GM12878 (cell line): ENCODE data around the gene SPNS1. TPM values are rescaled to one million over a fixed set of nuclear protein-coding genes. Genes with fewer than 3 reads are reported as not detected.

ENCODE experiments used
- ATAC-seq: fragments of 200-7000 bp; cut with Tn5 transposase; 3 replicates; pipeline ENCODE4 v1.9.1; 2020; ENCODE audit warnings: mild to moderate bottlenecking, moderate library complexity
- BruUV-seq: library from RNA; stranded (reverse); fragments of 400-500 nt; replicated peaks from 2 replicates; lab custom pipeline; 2021; lab: Mats Ljungman, UMichigan
- CTCF ChIA-PET: fragments of 300-600 bp; sonication (Branson Sonifier 250); formaldehyde crosslinking; extraction: SDS; loops from one replicate; lab custom pipeline; 2021; ENCODE audit warnings: inconsistent platforms; lab: Yijun Ruan, JAX
- POLR2A ChIA-PET: fragments of 350-600 bp; formaldehyde crosslinking; extraction: SDS; loops from one replicate; lab custom pipeline; 2021; ENCODE audit warnings: inconsistent platforms; lab: Charles Lee
- RAD21 ChIA-PET: fragments of 300-600 bp; sonication (Branson Sonifier 250); formaldehyde crosslinking; loops from one replicate; lab custom pipeline; 2023; ENCODE audit warnings: antibody characterized with exemption; ENCODE audit not compliant: unreplicated experiment; lab: Charles Lee
- SMC1A ChIA-PET: fragments of 300-600 bp; sonication (Branson Sonifier 250); formaldehyde crosslinking; loops from one replicate; lab custom pipeline; 2023; ENCODE audit not compliant: unreplicated experiment, uncharacterized antibody; lab: Charles Lee
- DNase-seq: peaks from one replicate; pipeline ENCODE4 v3.0.0-alpha.2; 2011; ENCODE audit warnings: low read depth, low spot score
- FAIRE-seq: peaks from 3 replicates; lab custom pipeline; 2011; peaks lifted over from hg19 to GRCh38; lab: Jason Lieb, UNC
- H2AFZ ChIP-seq: 2 replicates; pipeline ENCODE4 v1.6.0; 2011; ENCODE audit warnings: low read depth, low read length, control low read depth; ENCODE audit not compliant: control insufficient read depth
- H3K27ac ChIP-seq: 2 replicates; pipeline ENCODE4 v1.5.1; 2011; ENCODE audit warnings: control low read depth; ENCODE audit not compliant: control insufficient read depth, insufficient read depth
- H3K27me3 ChIP-seq, 2 experiments: replicated peaks in 1 of 2; 2 replicates each; pipeline versions ENCODE4 v1.6.0 to v1.6.1; 2011; ENCODE audit warnings: low read length in 1 of 2; ENCODE audit not compliant: control insufficient read depth in 2 of 2, insufficient read depth in 2 of 2
- H3K36me3 ChIP-seq, 2 experiments: 2 replicates each; pipeline ENCODE4 v1.5.1; 2011; ENCODE audit warnings: low read length in 1 of 2; ENCODE audit not compliant: control insufficient read depth in 2 of 2, insufficient read depth in 2 of 2
- H3K4me1 ChIP-seq: 2 replicates; pipeline ENCODE4 v1.6.1; 2011; ENCODE audit warnings: mild to moderate bottlenecking, low read length, moderate library complexity, mixed read lengths; ENCODE audit not compliant: control insufficient read depth, insufficient read depth
- H3K4me2 ChIP-seq: 2 replicates; pipeline ENCODE4 v1.6.0; 2011; ENCODE audit warnings: control low read depth; ENCODE audit not compliant: control insufficient read depth, insufficient read depth
- H3K4me3 ChIP-seq: fragments of 200-600 bp; sonication (generic); 2 replicates; pipeline ENCODE4 v1.5.1; 2016
- H3K79me2 ChIP-seq: 2 replicates; pipeline ENCODE4 v1.6.0; 2011; ENCODE audit warnings: low read length; ENCODE audit not compliant: control insufficient read depth, insufficient read depth
- H3K9ac ChIP-seq: 2 replicates; pipeline ENCODE4 v1.8.0; 2011; ENCODE audit warnings: low read length, control low read depth, mixed read lengths; ENCODE audit not compliant: control insufficient read depth, insufficient read depth
- H3K9me3 ChIP-seq: replicated peaks from 3 replicates; pipeline ENCODE4 v1.5.1; 2011; ENCODE audit warnings: mild to moderate bottlenecking, low read length; ENCODE audit not compliant: control insufficient read depth, insufficient read depth
- H4K20me1 ChIP-seq: 2 replicates; pipeline ENCODE4 v1.6.0; 2011; ENCODE audit not compliant: control insufficient read depth, insufficient read depth
- ATF7 ChIP-seq: fragments of 450-650 bp; IDR thresholded peaks from 2 replicates; pipeline ENCODE4 v1.6.1; 2016; ENCODE audit warnings: low read depth, mild to moderate bottlenecking
- E2F8 ChIP-seq: fragments of 450-650 bp; IDR thresholded peaks from 2 replicates; pipeline ENCODE4 v1.6.1; 2018; ENCODE audit warnings: mild to moderate bottlenecking, low read depth, moderate library complexity; ENCODE audit not compliant: partially characterized antibody
- ESRRA ChIP-seq: IDR thresholded peaks from 2 replicates; pipeline ENCODE4 v1.6.1; 2012; ENCODE audit warnings: mild to moderate bottlenecking, low read length, improper control_type of control experiment
- IRF4 ChIP-seq: IDR thresholded peaks from 2 replicates; pipeline ENCODE4 v1.6.1; 2011; ENCODE audit warnings: low read depth, low read length
- MEF2B ChIP-seq: fragments of 450-650 bp; IDR thresholded peaks from 2 replicates; pipeline ENCODE4 v1.6.1; 2018; ENCODE audit warnings: mild to moderate bottlenecking, moderate library complexity; ENCODE audit not compliant: partially characterized antibody, poor library complexity, severe bottlenecking
- NFIC ChIP-seq: IDR thresholded peaks from 2 replicates; pipeline ENCODE4 v1.6.1; 2012; ENCODE audit warnings: low read depth, mild to moderate bottlenecking, inconsistent platforms, low read length, moderate library complexity
- NFYB ChIP-seq: IDR thresholded peaks from 2 replicates; pipeline ENCODE4 v1.6.1; 2011; ENCODE audit warnings: low read depth, mild to moderate bottlenecking, low read length, improper control_type of control experiment, moderate library complexity; ENCODE audit not compliant: insufficient read depth
- ZNF274 ChIP-seq: IDR thresholded peaks from one replicate; pipeline ENCODE4 v1.8.0; 2011; ENCODE audit not compliant: insufficient read length, insufficient read depth
- ZNF384 ChIP-seq: IDR thresholded peaks from 2 replicates; pipeline ENCODE4 v1.6.1; 2012; ENCODE audit warnings: low read depth, mild to moderate bottlenecking, low read length, improper control_type of control experiment, borderline replicate concordance
- WGBS: methylation state at CpG from one replicate; pipeline ENCODE4 v1.1.6; 2016; ENCODE audit warnings: low lambda C conversion rate; ENCODE audit not compliant: insufficient replicate concordance, insufficient coverage; ENCODE audit errors: missing lambda C conversion rate; 5-methylcytosine and 5-hydroxymethylcytosine counted together
- in situ Hi-C: fragments of 300-500 bp; cut with MboI; formaldehyde crosslinking; loops from 9 replicates; pipeline ENCODE4 v1.14.3; 2018; ENCODE audit warnings: mixed read lengths
- intact Hi-C: fragments of 100-400 bp; cut with micrococcal nuclease; formaldehyde crosslinking; loops from one replicate; pipeline ENCODE4 v1.14.2; 2022; ENCODE audit not compliant: unreplicated experiment
- polyA plus RNA-seq, 11 experiments: library from polyadenylated mRNA; depleted of rRNA in 4 of 11; unstranded in 6 of 11; stranded (reverse) in 5 of 11; fragments of >200 nt; fragmentation: Nextera tagmentation in 4 of 11; fragmentation: Illumina TruSeq in 1 of 11; extraction: Ambion mirVana in 4 of 11; extraction: Trizol in 1 of 11; gene quantifications; 1 replicate in 1 of 11; 2 replicates in 10 of 11; pipeline versions ENCODE4 v1.2.1 to v1.2.3, GENCODE V29; 2011 to 2016; ENCODE audit warnings: inconsistent platforms in 2 of 11, missing spikeins in 2 of 11, low read depth in 1 of 11
- total RNA-seq, 4 experiments: library from RNA; depleted of rRNA in 3 of 4; stranded (reverse); fragments of >200 nt in 3 of 4; fragmentation: Illumina TruSeq in 1 of 4; extraction: Trizol in 1 of 4; gene quantifications; 2 replicates each; pipeline versions ENCODE4 v1.2.1 to v1.2.3, GENCODE V29; 2013 to 2021

The SPNS1 gene
- total and polyA plus RNA-seq, 10 of the 15 experiments (the other 5 are each of a cell fraction or from before 2014, with no cell fraction given), result 0.16 to 37.6 (median 12.0) TPM

DNA sequence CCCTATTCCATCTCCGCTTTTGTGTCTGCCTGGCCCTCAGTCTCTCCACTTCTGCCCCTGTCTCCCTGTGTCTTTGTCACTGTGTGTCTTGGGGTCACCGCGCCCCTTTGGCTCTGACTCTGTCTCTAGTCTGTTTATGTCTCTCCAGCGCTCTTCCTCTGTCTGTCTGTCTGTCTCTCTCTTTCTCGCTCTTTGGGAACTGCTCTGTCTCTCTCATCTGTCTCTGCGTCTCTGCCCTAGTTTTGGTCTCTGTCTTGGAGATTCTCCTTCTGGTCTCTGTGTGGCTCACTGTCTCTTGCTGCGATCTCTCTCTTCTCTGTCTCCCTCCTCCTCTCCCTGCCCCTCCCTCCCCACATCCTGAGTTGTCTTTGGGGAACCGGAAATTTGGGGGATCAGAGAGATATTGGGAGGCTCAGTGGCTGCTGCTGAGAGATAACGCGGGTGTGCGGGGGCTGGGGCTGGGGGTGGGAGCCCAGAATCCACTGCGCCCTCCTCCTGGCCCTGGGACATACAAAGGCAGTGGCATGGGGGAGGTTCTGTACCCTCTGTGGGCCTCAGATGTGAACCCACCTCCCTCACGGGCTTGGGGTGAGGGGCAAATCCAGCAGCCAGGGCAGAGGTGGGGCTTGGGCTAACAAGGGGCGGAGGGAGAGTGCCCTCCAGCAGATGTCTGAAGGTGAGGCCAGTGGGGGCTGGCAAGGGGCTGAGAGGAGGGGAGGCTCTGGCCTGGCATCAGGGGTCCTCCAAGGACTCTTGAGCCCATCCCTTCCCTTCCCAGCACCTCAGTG, 34.7 kb downstream of the SPNS1 start:
- ChIA-PET SMC1A (no interaction called here), POLR2A (no interaction called here), CTCF (interaction anchor here (1.3 kb wide), 2 partner anchors 20 to 35 kb away, joined by 5 read pairs; partner anchors contain the start of gene SPNS1), RAD21 (no interaction called here)
- intact Hi-C loops (no loop called here), in situ Hi-C loops (no loop called here)
- H3K9ac ChIP-seq, result no peak overlapping the region
- no peak for FAIRE-seq
- H3K4me3 ChIP-seq, result no peak overlapping the region
- H4K20me1 ChIP-seq, result no peaks in the 10 kb centered on the region
- TF ChIP-seq IRF4 (no peak), ATF7 (no peak), NFIC (no peak), MEF2B (no peak), ZNF384 (no peak), NFYB (no peak), ESRRA (no peak), E2F8 (no peak), ZNF274 (no peak)
- H3K9me3 ChIP-seq, result no peaks in the 10 kb centered on the region
- no peaks in the 10 kb centered on the region for H3K27me3 ChIP-seq
- H3K27ac ChIP-seq, result no peak overlapping the region
- 50% methylated on average over 8 of the region's 14 CpGs for WGBS
- no peaks in the 10 kb centered on the region for H3K36me3 ChIP-seq
- H3K4me1 ChIP-seq, result no peaks in the 10 kb centered on the region
- H2AFZ ChIP-seq, result no peak overlapping the region
- DNase-seq, result no peak
- H3K79me2 ChIP-seq, result no peaks in the 10 kb centered on the region
- ATAC-seq, result no peak
- BruUV-seq, result no TSS peak
- no peak overlapping the region for H3K4me2 ChIP-seq
